IPS DF 6.9 (cell line): ENCODE results near the gene SERP2.

Experiments used
- DNase-seq: peaks from one replicate; pipeline ENCODE4 v3.0.0-alpha.2; 2013; ENCODE audit warnings: low read depth, low spot score
- H3K27ac ChIP-seq: one replicate; pipeline ENCODE4 v1.5.1; 2013; ENCODE audit warnings: low read length, control low read depth
- H3K27me3 ChIP-seq: 2 replicates; pipeline ENCODE4 v1.6.1; 2013; ENCODE audit warnings: mild to moderate bottlenecking, low read length; ENCODE audit not compliant: control insufficient read depth, insufficient read depth
- H3K36me3 ChIP-seq: 2 replicates; pipeline ENCODE4 v1.6.1; 2013; ENCODE audit warnings: low read length; ENCODE audit not compliant: control insufficient read depth, insufficient read depth
- H3K4me1 ChIP-seq: 2 replicates; pipeline ENCODE4 v1.6.1; 2013; ENCODE audit warnings: low read length; ENCODE audit not compliant: control insufficient read depth, insufficient read depth
- H3K4me3 ChIP-seq: 2 replicates; pipeline ENCODE4 v1.5.1; 2013; ENCODE audit warnings: mild to moderate bottlenecking, low read length
- H3K9me3 ChIP-seq: 2 replicates; pipeline ENCODE4 v1.6.1; 2013; ENCODE audit warnings: low read length, inconsistent platforms; ENCODE audit not compliant: control insufficient read depth, insufficient read depth
- WGBS: extraction: QIAGEN DNeasy Blood & Tissue Kit; methylation state at CpG from one replicate; pipeline ENCODE4 v1.1.7; 2013; ENCODE audit warnings: mixed read lengths, missing lambda C conversion rate; ENCODE audit not compliant: insufficient read length, insufficient coverage; 5-methylcytosine and 5-hydroxymethylcytosine counted together

SERP2 gene

DNA sequence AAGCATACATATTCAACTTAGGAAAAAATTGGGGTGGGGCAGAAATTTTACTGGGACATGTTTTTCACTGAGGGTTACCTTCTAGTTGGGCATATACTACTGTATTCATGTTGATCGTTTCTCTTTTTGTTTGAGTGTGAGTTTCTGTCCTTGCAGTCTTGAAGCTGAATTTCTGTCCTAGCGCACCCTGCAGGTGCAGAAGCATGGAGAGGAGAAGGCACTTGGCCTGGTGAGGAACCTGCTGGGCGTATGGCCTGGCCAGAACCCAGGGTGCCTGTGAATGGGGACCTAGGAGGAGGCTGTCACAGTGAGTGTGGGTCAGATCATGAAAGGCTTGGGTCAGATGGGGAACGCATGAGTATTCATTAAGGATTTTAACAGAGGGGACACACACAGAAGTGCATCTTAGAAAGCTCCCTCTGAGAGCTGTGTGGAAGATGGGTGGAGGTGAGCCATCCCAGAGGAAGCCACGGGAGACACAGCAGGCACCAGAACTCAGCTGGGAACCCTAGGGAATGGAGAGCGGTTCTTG lies 36.8 kb downstream of the SERP2 start:
- H3K4me3 ChIP-seq = no peak overlapping the region
- DNase-seq = no peak
- peaks cover 5% of the 10 kb centered on the region for H3K4me1 ChIP-seq
- WGBS = no CpG with 5 or more reads among the region's 6 CpGs
- no peaks in the 10 kb centered on the region for H3K27me3 ChIP-seq
- H3K36me3 ChIP-seq = no peaks in the 10 kb centered on the region
- H3K27ac ChIP-seq = no peak overlapping the region
- no peaks in the 10 kb centered on the region for H3K9me3 ChIP-seq

DNA sequence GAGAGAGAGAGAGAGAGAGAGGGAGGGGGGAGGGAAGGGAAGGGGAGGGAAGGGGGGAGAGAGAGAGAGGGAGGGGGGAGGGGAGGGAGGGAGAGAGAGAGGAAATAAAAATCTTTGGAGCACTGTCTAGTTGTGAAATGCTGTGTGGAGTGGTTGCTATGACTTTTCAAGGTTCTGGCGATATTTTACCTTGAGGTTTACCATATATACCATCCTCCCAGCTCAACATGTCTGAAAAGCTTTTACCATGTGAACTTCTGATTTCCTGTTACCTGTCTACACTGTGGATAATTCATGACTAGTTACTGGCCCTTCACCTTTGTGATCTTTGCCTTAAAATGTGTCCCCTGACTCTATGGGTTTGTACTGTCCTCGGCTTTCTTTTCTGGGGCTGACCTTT lies 38.2 kb downstream of the SERP2 start:
- Histone ChIP-seq H3K9me3 (no peaks in the 10 kb centered on the region), H3K4me1 (peaks cover 9% of the 10 kb centered on the region; the same call in 1 of the 2 replicates), H3K4me3 (no peak overlapping the region), H3K27ac (no peak overlapping the region), H3K36me3 (no peaks in the 10 kb centered on the region), H3K27me3 (no peaks in the 10 kb centered on the region)
- WGBS = no CpG with 5 or more reads among the region's 2 CpGs
- no peak for DNase-seq

DNA sequence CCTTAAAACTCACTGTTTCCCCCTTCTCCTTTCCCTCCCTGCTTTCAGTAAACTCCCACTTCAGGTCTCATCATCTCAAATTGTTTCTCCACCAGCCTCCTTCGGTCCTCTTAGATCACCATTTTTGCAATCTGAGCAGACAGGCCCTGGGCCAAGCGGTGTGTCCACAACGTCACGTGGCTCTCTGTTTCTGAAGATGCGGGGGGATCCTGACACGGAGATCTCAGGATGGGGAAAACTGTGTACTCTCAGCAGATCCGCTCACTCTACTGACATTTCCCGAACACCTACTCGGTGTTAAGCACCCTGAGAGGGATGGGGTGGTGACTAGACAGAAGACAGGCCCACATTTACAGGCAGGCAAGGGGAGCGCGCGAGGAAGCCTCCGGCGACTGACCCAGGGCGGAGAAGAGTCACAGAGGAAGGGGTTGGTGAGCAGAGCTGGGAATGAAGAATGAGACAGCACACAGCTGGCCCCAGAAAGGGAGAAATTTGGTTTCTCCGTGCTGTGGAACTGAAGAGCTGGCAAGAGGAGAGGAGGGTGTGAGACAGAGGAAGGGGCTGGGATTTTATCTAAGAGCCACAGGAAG lies 38.8 kb downstream of the SERP2 start:
- DNase-seq = no peak
- Histone ChIP-seq H3K9me3 (no peaks in the 10 kb centered on the region), H3K4me1 (peaks cover 10% of the 10 kb centered on the region; the same call in 1 of the 2 replicates), H3K4me3 (no peak overlapping the region), H3K27me3 (no peaks in the 10 kb centered on the region), H3K36me3 (no peaks in the 10 kb centered on the region), H3K27ac (no peak overlapping the region)
- WGBS = no CpG with 5 or more reads among the region's 16 CpGs

DNA sequence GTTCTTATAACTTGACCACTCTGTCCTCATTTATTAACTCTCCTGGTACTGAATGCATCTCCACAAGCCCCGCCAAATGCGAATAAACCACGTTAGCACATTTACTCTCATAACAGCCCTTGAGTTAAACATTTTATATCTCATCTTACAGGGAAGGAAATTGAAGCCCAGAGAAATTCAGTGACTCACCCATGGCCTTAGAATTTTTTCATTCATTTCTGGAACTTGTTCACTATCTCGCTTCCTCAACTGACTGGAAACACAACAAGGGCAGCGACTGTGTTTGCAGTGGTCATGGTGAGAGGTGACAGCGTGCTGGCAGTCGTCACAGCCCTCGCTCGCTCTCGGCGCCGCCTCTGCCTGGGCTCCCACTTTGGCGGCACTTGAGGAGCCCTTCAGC lies 39.5 kb downstream of the SERP2 start:
- Histone ChIP-seq H3K4me1 (peaks cover 9% of the 10 kb centered on the region; the same call in 1 of the 2 replicates), H3K36me3 (no peaks in the 10 kb centered on the region), H3K4me3 (no peak overlapping the region), H3K9me3 (no peaks in the 10 kb centered on the region), H3K27ac (no peak overlapping the region), H3K27me3 (no peaks in the 10 kb centered on the region)
- DNase-seq = no peak
- no CpG with 5 or more reads among the region's 13 CpGs for WGBS

DNA sequence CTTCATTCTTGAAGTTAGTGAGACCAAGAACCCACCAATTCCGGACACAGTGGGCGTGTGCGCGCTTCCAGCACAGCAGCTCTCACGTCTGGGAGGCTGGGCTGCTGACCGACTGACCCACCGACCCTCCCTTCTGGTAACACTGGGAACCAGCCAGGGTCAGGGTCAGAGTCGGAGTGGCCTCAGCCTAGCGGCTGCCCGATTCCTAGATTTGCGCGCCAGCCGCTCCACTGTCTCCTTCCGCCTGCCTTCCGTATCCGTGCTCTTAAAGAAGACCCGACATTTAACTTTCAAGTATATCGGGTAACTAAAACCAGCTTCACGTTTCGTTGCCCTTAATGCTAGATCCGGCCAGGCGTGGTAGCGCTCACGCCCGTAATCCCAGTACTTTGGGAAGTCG lies 41.1 kb downstream of the SERP2 start:
- no peaks in the 10 kb centered on the region for H3K9me3 ChIP-seq
- DNase-seq = no peak
- no peaks in the 10 kb centered on the region for H3K36me3 ChIP-seq
- WGBS = no CpG with 5 or more reads among the region's 26 CpGs
- no peak overlapping the region for H3K27ac ChIP-seq
- H3K27me3 ChIP-seq = no peaks in the 10 kb centered on the region
- H3K4me3 ChIP-seq = no peak overlapping the region
- H3K4me1 ChIP-seq = peaks cover 9% of the 10 kb centered on the region; the same call in 1 of the 2 replicates

DNA sequence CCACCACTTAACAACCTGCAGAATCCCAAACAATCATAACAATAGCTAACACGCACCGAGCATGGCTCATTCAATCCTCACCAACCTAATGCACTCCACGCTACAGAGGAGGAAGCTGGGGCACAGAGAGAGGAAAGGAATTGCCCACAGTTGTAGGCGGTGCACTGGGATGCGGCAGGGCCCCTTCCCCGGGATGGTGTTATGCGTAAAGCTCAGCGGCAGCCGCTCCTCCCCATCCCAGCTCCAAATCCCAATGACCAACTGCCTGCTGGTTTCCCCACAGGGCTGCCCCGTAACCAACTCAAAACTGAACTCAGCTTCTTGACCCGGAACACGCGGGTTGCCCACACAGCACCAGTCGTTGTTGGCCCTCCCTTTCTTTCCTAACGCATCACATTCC lies 42.2 kb downstream of the SERP2 start:
- Histone ChIP-seq H3K36me3 (no peaks in the 10 kb centered on the region), H3K27ac (no peak overlapping the region), H3K9me3 (no peaks in the 10 kb centered on the region), H3K4me1 (peaks cover 9% of the 10 kb centered on the region), H3K27me3 (no peaks in the 10 kb centered on the region), H3K4me3 (no peak overlapping the region)
- WGBS = no CpG with 5 or more reads among the region's 15 CpGs
- no peak for DNase-seq

DNA sequence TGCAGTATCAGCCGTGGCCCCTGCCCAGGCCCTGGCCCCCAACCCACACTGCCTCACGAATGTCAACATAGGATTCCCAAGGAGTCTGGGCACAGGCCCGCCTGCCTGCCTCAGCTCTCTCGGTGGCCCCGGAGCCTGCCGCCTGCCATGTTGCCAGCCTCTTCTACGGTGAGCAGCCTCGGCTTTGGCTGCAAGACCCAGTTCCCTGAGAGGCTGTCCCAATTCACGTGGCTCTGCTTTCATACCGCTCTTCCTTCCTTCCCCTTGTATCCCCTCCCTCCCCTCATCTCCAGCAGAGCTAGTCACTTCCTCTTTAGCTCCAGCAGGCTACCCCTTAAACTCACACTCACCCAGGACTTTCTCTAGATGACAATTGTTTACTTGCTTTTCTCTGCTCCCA lies 42.7 kb downstream of the SERP2 start:
- Histone ChIP-seq H3K27ac (no peak overlapping the region), H3K36me3 (no peaks in the 10 kb centered on the region), H3K4me3 (no peak overlapping the region), H3K4me1 (peaks cover 9% of the 10 kb centered on the region), H3K27me3 (no peaks in the 10 kb centered on the region), H3K9me3 (no peaks in the 10 kb centered on the region)
- whole genome bisulfite sequencing = no CpG with 5 or more reads among the region's 10 CpGs
- no peak for DNase-seq

DNA sequence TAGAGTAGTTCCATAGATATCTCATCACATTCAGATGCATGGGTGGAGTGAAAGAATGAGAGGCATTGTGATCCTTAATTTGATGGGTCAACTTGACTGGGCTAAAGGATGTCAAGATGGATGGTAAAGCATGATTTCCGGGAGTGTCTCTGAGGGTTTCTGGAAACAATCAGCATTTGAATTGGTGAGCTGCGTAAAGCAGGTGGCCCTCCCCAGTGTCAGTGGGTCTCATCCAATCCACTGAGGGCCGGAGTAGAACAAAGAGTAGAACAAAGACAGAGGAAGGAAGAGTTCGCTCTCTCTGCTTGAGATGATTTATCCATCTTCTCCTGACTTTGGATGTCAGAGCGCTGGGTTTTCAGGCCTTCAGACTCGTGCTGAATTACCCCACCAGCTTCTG lies 43.1 kb downstream of the SERP2 start:
- Histone ChIP-seq H3K27me3 (no peaks in the 10 kb centered on the region), H3K36me3 (no peaks in the 10 kb centered on the region), H3K4me1 (peaks cover 7% of the 10 kb centered on the region), H3K4me3 (no peak overlapping the region), H3K9me3 (no peaks in the 10 kb centered on the region), H3K27ac (no peak overlapping the region)
- DNase-seq = no peak
- no CpG with 5 or more reads among the region's 6 CpGs for WGBS

DNA sequence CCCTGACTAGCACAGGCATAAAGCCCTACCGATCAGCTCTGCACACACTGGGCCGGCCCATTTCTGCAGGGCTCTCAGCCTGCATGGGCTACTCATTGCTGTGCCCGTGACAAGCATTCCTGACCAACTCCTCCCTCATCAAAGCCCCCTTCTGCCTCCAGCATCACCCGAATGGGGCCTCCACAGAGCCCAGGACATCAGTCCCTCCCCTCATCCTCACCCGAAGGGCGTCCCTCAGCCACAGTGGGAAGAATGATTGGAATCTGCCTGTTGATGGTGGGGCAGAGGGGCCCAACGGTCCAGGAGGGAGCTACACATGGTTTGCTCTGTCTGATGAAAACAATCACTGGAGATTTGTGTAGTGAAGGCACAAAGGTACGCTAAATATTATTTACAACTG lies 43.8 kb downstream of the SERP2 start:
- H3K36me3 ChIP-seq = no peaks in the 10 kb centered on the region
- no peak overlapping the region for H3K4me3 ChIP-seq
- no peak for DNase-seq
- no peak overlapping the region for H3K27ac ChIP-seq
- no peaks in the 10 kb centered on the region for H3K27me3 ChIP-seq
- peaks cover 7% of the 10 kb centered on the region for H3K4me1 ChIP-seq
- no peaks in the 10 kb centered on the region for H3K9me3 ChIP-seq
- WGBS = no CpG with 5 or more reads among the region's 8 CpGs

DNA sequence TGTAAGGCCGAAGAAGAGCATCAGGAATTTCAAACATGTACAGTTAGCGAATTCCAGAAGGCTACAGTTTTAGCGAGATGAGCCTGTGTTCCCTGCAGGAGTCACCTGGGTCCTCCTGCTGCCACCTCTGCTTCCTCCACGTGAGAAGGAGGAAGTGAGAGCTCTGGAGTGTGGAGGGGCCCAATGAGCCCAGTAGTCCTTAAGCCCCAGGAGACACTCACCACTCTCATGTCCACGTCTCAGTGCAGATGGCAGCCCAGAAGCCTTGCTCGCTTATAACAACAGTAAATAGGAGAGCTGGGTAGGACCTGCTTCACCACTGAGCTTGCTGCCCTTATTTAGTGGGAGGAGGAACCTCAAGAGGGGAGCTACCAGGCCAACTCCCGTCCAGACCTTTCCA lies 44.3 kb downstream of the SERP2 start:
- no peak overlapping the region for H3K27ac ChIP-seq
- no peaks in the 10 kb centered on the region for H3K27me3 ChIP-seq
- H3K4me3 ChIP-seq = no peak overlapping the region
- DNase-seq = no peak
- peaks cover 7% of the 10 kb centered on the region for H3K4me1 ChIP-seq
- H3K36me3 ChIP-seq = no peaks in the 10 kb centered on the region
- no peaks in the 10 kb centered on the region for H3K9me3 ChIP-seq
- no CpG with 5 or more reads among the region's 7 CpGs for WGBS
